IMR-90 (cell line): ENCODE results near the gene GABRP. TPM values are rescaled to one million over a fixed set of nuclear protein-coding genes. Genes with fewer than 3 reads are reported as not detected.

ENCODE experiments used
- ATAC-seq: fragments of 200-7000 bp; cut with Tn5 transposase; 2 replicates; pipeline ENCODE4 v1.9.1; 2020; ENCODE audit warnings: low read depth, mild to moderate bottlenecking, moderate library complexity
- BruUV-seq: library from RNA; stranded (reverse); fragments of 400-500 nt; replicated peaks from 2 replicates; lab custom pipeline; 2021; lab: Mats Ljungman, UMichigan
- CTCF ChIA-PET: fragments of 300-600 bp; formaldehyde crosslinking; extraction: SDS; loops from one replicate; lab custom pipeline; 2021; ENCODE audit warnings: antibody characterized with exemption; lab: Yijun Ruan, JAX
- POLR2A ChIA-PET: fragments of 300-600 bp; sonication (Branson Sonifier 250); formaldehyde crosslinking; loops from one replicate; lab custom pipeline; 2022; ENCODE audit warnings: antibody characterized with exemption; ENCODE audit not compliant: unreplicated experiment; lab: Charles Lee
- DNase-seq: peaks from one replicate; pipeline ENCODE4 v3.0.0; 2013
- H2AFZ ChIP-seq: replicated peaks from 2 replicates; pipeline ENCODE3; 2013; ENCODE audit warnings: low read length, mild to moderate bottlenecking; ENCODE audit not compliant: poor library complexity
- H2AK5ac ChIP-seq: 2 replicates; pipeline ENCODE4 v1.6.1; 2013; ENCODE audit warnings: low read depth, low read length, inconsistent platforms
- H2AK9ac ChIP-seq: replicated peaks from 2 replicates; pipeline ENCODE3; 2013; ENCODE audit warnings: mild to moderate bottlenecking, low read depth, low read length, moderate library complexity; ENCODE audit not compliant: poor library complexity
- H2BK120ac ChIP-seq: 2 replicates; pipeline ENCODE4 v1.6.1; 2013; ENCODE audit warnings: low read depth, low read length, inconsistent platforms
- H2BK15ac ChIP-seq: 3 replicates; pipeline ENCODE4 v1.6.1; 2013; ENCODE audit warnings: low read depth, low read length, inconsistent platforms
- H2BK20ac ChIP-seq: 2 replicates; pipeline ENCODE4 v1.6.1; 2013; ENCODE audit warnings: low read depth, mild to moderate bottlenecking, inconsistent platforms, low read length, moderate library complexity
- H2BK5ac ChIP-seq: 2 replicates; pipeline ENCODE4 v1.6.1; 2013; ENCODE audit warnings: mild to moderate bottlenecking, low read depth, low read length, inconsistent platforms; ENCODE audit not compliant: poor library complexity, severe bottlenecking
- H3K14ac ChIP-seq: replicated peaks from 2 replicates; pipeline ENCODE4 v1.6.1; 2013; ENCODE audit warnings: low read depth, low read length, inconsistent platforms
- H3K18ac ChIP-seq: 2 replicates; pipeline ENCODE4 v1.6.1; 2013; ENCODE audit warnings: low read depth, low read length, control low read depth
- H3K23ac ChIP-seq: 2 replicates; pipeline ENCODE4 v1.6.1; 2013; ENCODE audit warnings: low read depth, low read length, inconsistent platforms
- H3K27ac ChIP-seq: 2 replicates; pipeline ENCODE4 v1.5.1; 2013; ENCODE audit warnings: mild to moderate bottlenecking, control low read depth, low read length; ENCODE audit not compliant: insufficient read depth
- H3K27me3 ChIP-seq: 2 replicates; pipeline ENCODE4 v1.6.1; 2013; ENCODE audit warnings: low read length; ENCODE audit not compliant: control insufficient read depth, insufficient read depth
- H3K36me3 ChIP-seq: 2 replicates; pipeline ENCODE4 v1.6.1; 2013; ENCODE audit warnings: low read length, mixed read lengths; ENCODE audit not compliant: control insufficient read depth, insufficient read depth
- H3K4ac ChIP-seq: 2 replicates; pipeline ENCODE4 v1.6.1; 2013; ENCODE audit warnings: low read depth, low read length, inconsistent platforms
- H3K4me1 ChIP-seq: 2 replicates; pipeline ENCODE4 v1.6.1; 2013; ENCODE audit warnings: low read length, mixed read lengths; ENCODE audit not compliant: control insufficient read depth, insufficient read depth
- H3K4me2 ChIP-seq: 2 replicates; pipeline ENCODE4 v1.6.1; 2013; ENCODE audit warnings: low read depth, mild to moderate bottlenecking, control low read depth, low read length, moderate library complexity
- H3K4me3 ChIP-seq: 2 replicates; pipeline ENCODE4 v1.5.1; 2013; ENCODE audit warnings: low read depth, mild to moderate bottlenecking, control low read depth, low read length, moderate library complexity; ENCODE audit not compliant: insufficient read depth
- H3K56ac ChIP-seq: 2 replicates; pipeline ENCODE4 v1.6.1; 2013; ENCODE audit warnings: low read length, inconsistent platforms; ENCODE audit not compliant: insufficient read depth; ENCODE audit errors: extremely low read depth
- H3K79me1 ChIP-seq, 2 experiments: 2 replicates each; pipeline ENCODE4 v1.6.1; 2013; ENCODE audit warnings: low read length in 2 of 2, inconsistent platforms in 1 of 2, low read depth in 1 of 2
- H3K9ac ChIP-seq: 2 replicates; pipeline ENCODE4 v1.6.1; 2013; ENCODE audit warnings: low read depth, low read length, control low read depth
- H3K9me1 ChIP-seq: 2 replicates; pipeline ENCODE4 v1.6.1; 2013; ENCODE audit warnings: low read length, inconsistent platforms; ENCODE audit not compliant: insufficient read depth
- H3K9me3 ChIP-seq: 2 replicates; pipeline ENCODE4 v1.6.1; 2013; ENCODE audit warnings: low read length; ENCODE audit not compliant: control insufficient read depth, insufficient read depth
- H4K20me1 ChIP-seq: 2 replicates; pipeline ENCODE4 v1.6.1; 2013; ENCODE audit warnings: low read length, inconsistent platforms; ENCODE audit not compliant: insufficient read depth
- H4K5ac ChIP-seq: 2 replicates; pipeline ENCODE4 v1.6.1; 2013; ENCODE audit warnings: mild to moderate bottlenecking, low read depth, low read length, control low read depth
- H4K8ac ChIP-seq, 2 experiments: 2 replicates each; pipeline ENCODE4 v1.6.1; 2013; ENCODE audit warnings: low read depth in 2 of 2, low read length in 2 of 2, control low read depth in 1 of 2, inconsistent platforms in 1 of 2
- H4K91ac ChIP-seq: 2 replicates; pipeline ENCODE4 v1.6.1; 2013; ENCODE audit warnings: low read depth, low read length, inconsistent platforms; ENCODE audit not compliant: insufficient read depth
- BHLHE40 ChIP-seq: fragments of 150-350 bp; IDR thresholded peaks from 2 replicates; pipeline ENCODE4 v1.6.1; 2016; ENCODE audit warnings: mild to moderate bottlenecking, low read depth, low read length
- CEBPB ChIP-seq: IDR thresholded peaks from 2 replicates; pipeline ENCODE4 v1.6.1; 2012; ENCODE audit warnings: low read depth, low read length, improper control_type of control experiment
- CHD1 ChIP-seq: IDR thresholded peaks from 2 replicates; pipeline ENCODE4 v1.6.1; 2012; ENCODE audit warnings: low read depth, low read length, improper control_type of control experiment
- FOS ChIP-seq: fragments of 150-350 bp; IDR thresholded peaks from 2 replicates; pipeline ENCODE4 v1.6.1; 2016; ENCODE audit warnings: low read depth, low read length
- MAFK ChIP-seq: IDR thresholded peaks from 2 replicates; pipeline ENCODE4 v1.6.1; 2012; ENCODE audit warnings: low read depth, low read length, improper control_type of control experiment
- MAZ ChIP-seq: IDR thresholded peaks from 2 replicates; pipeline ENCODE4 v1.6.1; 2012; ENCODE audit warnings: low read depth, mild to moderate bottlenecking, low read length, improper control_type of control experiment, moderate library complexity, borderline replicate concordance
- MXI1 ChIP-seq: IDR thresholded peaks from 2 replicates; pipeline ENCODE4 v1.6.1; 2012; ENCODE audit warnings: low read depth, mild to moderate bottlenecking, low read length, moderate library complexity, borderline replicate concordance
- NFE2L2 ChIP-seq: fragments of 150-350 bp; IDR thresholded peaks from 2 replicates; pipeline ENCODE4 v1.6.1; 2016; ENCODE audit warnings: low read depth, mild to moderate bottlenecking, low read length
- POLR2A ChIP-seq: IDR thresholded peaks from 2 replicates; pipeline ENCODE4 v1.6.1; 2012; ENCODE audit warnings: mild to moderate bottlenecking, low read depth, low read length
- RAD21 ChIP-seq: IDR thresholded peaks from 2 replicates; pipeline ENCODE4 v1.6.1; 2012; ENCODE audit warnings: low read length, improper control_type of control experiment
- RCOR1 ChIP-seq: IDR thresholded peaks from 2 replicates; pipeline ENCODE4 v1.6.1; 2012; ENCODE audit warnings: mild to moderate bottlenecking, low read length, improper control_type of control experiment; ENCODE audit not compliant: insufficient replicate concordance
- RFX5 ChIP-seq: IDR thresholded peaks from 2 replicates; pipeline ENCODE4 v1.8.0; 2012; ENCODE audit warnings: low read depth, mild to moderate bottlenecking, low read length, moderate library complexity
- SMC3 ChIP-seq: fragments of 150-350 bp; IDR thresholded peaks from 2 replicates; pipeline ENCODE4 v1.6.1; 2016; ENCODE audit warnings: low read depth, mild to moderate bottlenecking, antibody characterized with exemption, low read length, moderate library complexity
- WGBS, 2 experiments: methylation state at CpG; one replicate each; pipeline versions ENCODE4 v1.1.5 to v1.1.7; 2013; ENCODE audit warnings: missing lambda C conversion rate in 2 of 2; ENCODE audit not compliant: insufficient read length in 1 of 2; ENCODE audit errors: extremely low coverage in 2 of 2; 5-methylcytosine and 5-hydroxymethylcytosine counted together
- dilution Hi-C: fragments of 300-500 bp; cut with HindIII; formaldehyde crosslinking; loops from one replicate; pipeline ENCODE4 v1.14.3; 2018; ENCODE audit warnings: low sequenced_read_pairs; ENCODE audit not compliant: unreplicated experiment
- in situ Hi-C: fragments of 300-500 bp; cut with MboI; formaldehyde crosslinking; loops from 3 replicates; pipeline ENCODE4 v1.14.3; 2019; ENCODE audit warnings: low sequenced_read_pairs, inconsistent platforms, mixed read lengths
- intact Hi-C: fragments of 100-400 bp; cut with micrococcal nuclease; formaldehyde crosslinking; loops from 2 replicates; pipeline ENCODE4 v1.10.0; 2022
- polyA plus RNA-seq, 3 experiments: library from polyadenylated mRNA; depleted of rRNA; stranded (reverse); fragments of >200 nt; gene quantifications; 2 replicates each; pipeline ENCODE4 v1.2.3, GENCODE V29; 2012; ENCODE audit warnings: low replicate concordance in 1 of 3
- total RNA-seq: library from RNA; depleted of rRNA; stranded (reverse); fragments of >200 nt; gene quantifications from 2 replicates; pipeline ENCODE4 v1.2.3, GENCODE V29; 2012
- TF ChIP-seq, protein P1 (sequence below): fragments of 150-350 bp; IDR thresholded peaks from 2 replicates; pipeline ENCODE4 v1.6.1; 2016; ENCODE audit warnings: low read depth, mild to moderate bottlenecking, low read length, moderate library complexity, borderline replicate concordance
- TF ChIP-seq, protein P2 (sequence below): fragments of 150-350 bp; IDR thresholded peaks from 2 replicates; pipeline ENCODE4 v1.6.1; 2017; ENCODE audit warnings: mild to moderate bottlenecking, antibody characterized with exemption, low read length, low read depth
- TF ChIP-seq, protein P3 (sequence below): conservative IDR thresholded peaks from 2 replicates; pipeline ENCODE4 v1.5.1; 2012; ENCODE audit warnings: mild to moderate bottlenecking, low read depth, low read length, improper control_type of control experiment

Gene GABRP
- total and polyA plus RNA-seq, 2 of the 4 experiments (the other 2 are of a cell fraction), result not detected

DNA sequence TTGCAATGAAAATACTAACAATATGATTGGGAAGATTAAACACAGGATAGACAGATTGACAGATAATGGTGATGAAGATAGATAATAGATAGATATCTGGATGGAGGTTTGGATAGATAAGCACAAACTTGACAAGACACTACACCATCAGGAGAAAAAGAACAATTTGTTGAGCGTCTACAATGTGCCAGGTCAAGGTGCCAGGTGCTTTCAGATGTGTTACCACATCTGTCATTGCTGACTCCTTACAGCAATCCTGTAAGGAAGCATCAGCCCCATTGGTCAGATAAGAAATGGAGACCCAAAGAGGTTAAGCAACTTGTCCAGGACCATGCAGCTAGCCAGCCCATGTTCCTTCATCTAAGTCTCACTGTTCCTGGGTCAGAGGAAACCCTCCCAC is 1.6 kb upstream of the GABRP start:
- Histone ChIP-seq H3K36me3 (no peaks in the 10 kb centered on the region), H2BK15ac (no peak overlapping the region), H4K20me1 (no peaks in the 10 kb centered on the region), H3K4me2 (no peak overlapping the region), H3K18ac (no peak overlapping the region), H2AFZ (no peak overlapping the region), H3K23ac (no peak overlapping the region), H3K4me3 (no peak overlapping the region), H3K14ac (no peak overlapping the region), H4K8ac (no peak overlapping the region), H3K4me1 (no peaks in the 10 kb centered on the region), H3K9me1 (no peaks in the 10 kb centered on the region), H2AK9ac (no peak overlapping the region), H3K27ac (no peak overlapping the region), H2BK20ac (no peak overlapping the region), H3K27me3 (peaks cover 14% of the 10 kb centered on the region), H3K9me3 (no peaks in the 10 kb centered on the region), H3K56ac (no peak overlapping the region), H2BK120ac (no peak overlapping the region), H4K5ac (no peak overlapping the region), H4K91ac (no peak overlapping the region), H3K4ac (no peak overlapping the region), H3K79me1 (no peaks in the 10 kb centered on the region), H2AK5ac (no peak overlapping the region), H3K9ac (no peak overlapping the region), H2BK5ac (no peak overlapping the region)
- ChIA-PET CTCF (no interaction called here), POLR2A (no interaction called here)
- DNase-seq, result no peak
- dilution Hi-C loops, result no loop called here
- WGBS, 2 experiments, result no CpG with 5 or more reads among the region's 1 CpG
- no peak for TF ChIP-seq FOS
- TF ChIP-seq, protein P1, sequence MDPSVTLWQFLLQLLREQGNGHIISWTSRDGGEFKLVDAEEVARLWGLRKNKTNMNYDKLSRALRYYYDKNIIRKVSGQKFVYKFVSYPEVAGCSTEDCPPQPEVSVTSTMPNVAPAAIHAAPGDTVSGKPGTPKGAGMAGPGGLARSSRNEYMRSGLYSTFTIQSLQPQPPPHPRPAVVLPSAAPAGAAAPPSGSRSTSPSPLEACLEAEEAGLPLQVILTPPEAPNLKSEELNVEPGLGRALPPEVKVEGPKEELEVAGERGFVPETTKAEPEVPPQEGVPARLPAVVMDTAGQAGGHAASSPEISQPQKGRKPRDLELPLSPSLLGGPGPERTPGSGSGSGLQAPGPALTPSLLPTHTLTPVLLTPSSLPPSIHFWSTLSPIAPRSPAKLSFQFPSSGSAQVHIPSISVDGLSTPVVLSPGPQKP, result no peak
- no peak for TF ChIP-seq MAFK
- TF ChIP-seq RCOR1, result no peak
- TF ChIP-seq MAZ, result no peak
- no peak for TF ChIP-seq CEBPB
- no peak for TF ChIP-seq SMC3
- no peak for TF ChIP-seq MXI1
- TF ChIP-seq CHD1, result no peak
- no peak for TF ChIP-seq BHLHE40
- TF ChIP-seq, protein P2, sequence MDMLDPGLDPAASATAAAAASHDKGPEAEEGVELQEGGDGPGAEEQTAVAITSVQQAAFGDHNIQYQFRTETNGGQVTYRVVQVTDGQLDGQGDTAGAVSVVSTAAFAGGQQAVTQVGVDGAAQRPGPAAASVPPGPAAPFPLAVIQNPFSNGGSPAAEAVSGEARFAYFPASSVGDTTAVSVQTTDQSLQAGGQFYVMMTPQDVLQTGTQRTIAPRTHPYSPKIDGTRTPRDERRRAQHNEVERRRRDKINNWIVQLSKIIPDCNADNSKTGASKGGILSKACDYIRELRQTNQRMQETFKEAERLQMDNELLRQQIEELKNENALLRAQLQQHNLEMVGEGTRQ, result no peak
- TF ChIP-seq, protein P3, sequence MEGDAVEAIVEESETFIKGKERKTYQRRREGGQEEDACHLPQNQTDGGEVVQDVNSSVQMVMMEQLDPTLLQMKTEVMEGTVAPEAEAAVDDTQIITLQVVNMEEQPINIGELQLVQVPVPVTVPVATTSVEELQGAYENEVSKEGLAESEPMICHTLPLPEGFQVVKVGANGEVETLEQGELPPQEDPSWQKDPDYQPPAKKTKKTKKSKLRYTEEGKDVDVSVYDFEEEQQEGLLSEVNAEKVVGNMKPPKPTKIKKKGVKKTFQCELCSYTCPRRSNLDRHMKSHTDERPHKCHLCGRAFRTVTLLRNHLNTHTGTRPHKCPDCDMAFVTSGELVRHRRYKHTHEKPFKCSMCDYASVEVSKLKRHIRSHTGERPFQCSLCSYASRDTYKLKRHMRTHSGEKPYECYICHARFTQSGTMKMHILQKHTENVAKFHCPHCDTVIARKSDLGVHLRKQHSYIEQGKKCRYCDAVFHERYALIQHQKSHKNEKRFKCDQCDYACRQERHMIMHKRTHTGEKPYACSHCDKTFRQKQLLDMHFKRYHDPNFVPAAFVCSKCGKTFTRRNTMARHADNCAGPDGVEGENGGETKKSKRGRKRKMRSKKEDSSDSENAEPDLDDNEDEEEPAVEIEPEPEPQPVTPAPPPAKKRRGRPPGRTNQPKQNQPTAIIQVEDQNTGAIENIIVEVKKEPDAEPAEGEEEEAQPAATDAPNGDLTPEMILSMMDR, result no peak
- TF ChIP-seq NFE2L2, result no peak
- no peak for TF ChIP-seq RFX5
- no peak for TF ChIP-seq POLR2A
- TF ChIP-seq RAD21, result no peak
- no TSS peak for BruUV-seq
- intact Hi-C loops, result no loop called here
- ATAC-seq, result no peak
- in situ Hi-C loops, result no loop called here
